ENCODE data around the gene TSNAXIP1.
"Not testable (repeated sequence)": the region's sequence is repeated elsewhere in the genome, so short reads cannot be mapped to it uniquely, and the experiment has no call there.

TSNAXIP1 gene

DNA sequence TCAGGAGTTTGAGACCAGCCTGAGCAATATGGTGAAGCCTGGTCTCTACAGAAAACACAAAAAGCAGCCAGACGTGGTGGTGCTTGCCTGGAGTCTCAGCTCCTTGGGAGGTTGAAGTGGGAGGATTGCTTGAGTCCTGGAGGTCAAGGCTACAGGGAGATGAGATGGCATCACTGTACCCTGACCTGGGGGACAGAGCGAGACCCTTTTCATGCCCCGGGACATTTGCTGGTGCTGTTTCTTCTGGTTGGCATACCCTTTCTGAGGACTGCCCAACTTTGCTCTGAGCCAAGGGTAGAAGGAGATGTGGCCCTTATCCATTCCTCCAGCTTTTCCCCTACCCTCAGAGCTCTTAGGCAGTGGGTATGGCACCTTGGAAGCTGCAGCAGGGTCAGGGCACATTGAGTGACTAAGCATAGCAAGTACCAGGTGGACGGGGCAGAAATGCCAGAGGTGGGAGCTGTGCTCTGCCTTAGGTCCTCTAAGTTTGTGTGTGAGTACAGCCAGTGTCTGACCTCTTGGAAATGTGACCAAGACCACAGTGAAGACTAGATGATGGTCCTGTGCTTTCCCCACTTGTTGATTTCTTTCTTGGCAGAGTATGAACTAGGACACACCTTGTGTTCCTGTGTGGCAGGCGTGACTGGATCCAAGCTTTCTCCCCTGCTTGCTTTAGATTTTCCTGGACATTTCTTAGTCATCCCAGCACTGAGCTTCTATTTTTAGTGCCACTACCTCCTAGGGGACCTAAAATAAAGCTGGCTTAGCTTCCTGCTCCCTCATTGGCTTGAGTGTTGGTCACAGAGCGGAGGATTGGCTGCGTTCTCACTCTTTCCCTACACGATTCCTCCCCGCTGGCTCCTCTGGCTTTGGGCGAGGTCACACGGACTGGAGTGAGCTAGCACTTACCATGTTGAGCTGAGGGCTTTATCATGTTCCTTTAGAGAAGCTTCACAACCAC lies 56.2 kb downstream of the TSNAXIP1 start:
- Histone ChIP-seq H3K4me1 (ENCODE audit: control insufficient read depth, insufficient read depth, low read length) (peaks cover 11% of the 10 kb centered on the region), H3K27me3 (ENCODE audit: control insufficient read depth, insufficient read depth, low read length) (no peaks in the 10 kb centered on the region), H3K27ac (ENCODE audit: low read depth, low read length) (no peak overlapping the region), H3K9me3 (ENCODE audit: control insufficient read depth, insufficient read depth, low read depth, low read length) (no peaks in the 10 kb centered on the region), H3K4me3 (ENCODE audit: low read depth, low read length) (no peak overlapping the region), H3K9ac (ENCODE audit: low read length) (no peak overlapping the region), H3K36me3 (ENCODE audit: control insufficient read depth, insufficient read depth, low read length) (peaks cover 66% of the 10 kb centered on the region)

DNA sequence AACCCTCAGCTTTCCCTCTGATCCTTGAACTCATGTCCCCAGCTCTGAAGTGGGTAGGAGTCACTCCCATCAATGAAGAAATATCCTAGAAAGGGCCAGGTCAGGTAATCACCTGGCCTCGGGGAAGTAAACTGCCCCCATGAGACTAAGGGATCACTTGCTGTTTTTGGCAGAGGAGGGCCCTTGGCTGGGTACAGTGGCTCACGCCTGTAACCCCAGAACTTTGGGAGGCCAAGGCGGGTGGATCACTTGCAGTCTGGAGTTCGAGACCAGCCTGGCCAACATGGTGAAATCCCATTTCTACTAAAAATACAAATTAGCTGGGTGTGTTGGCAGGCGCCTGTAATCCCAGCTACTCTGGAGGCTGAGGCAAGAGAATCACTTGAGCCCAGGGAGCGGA lies 57.4 kb downstream of the TSNAXIP1 start:
- not testable (repeated sequence) for H3K9me3 ChIP-seq (ENCODE audit: control insufficient read depth, insufficient read depth, low read depth, low read length); H3K4me3 ChIP-seq (ENCODE audit: low read depth, low read length); H3K27me3 ChIP-seq (ENCODE audit: control insufficient read depth, insufficient read depth, low read length); H3K4me1 ChIP-seq (ENCODE audit: control insufficient read depth, insufficient read depth, low read length); H3K27ac ChIP-seq (ENCODE audit: low read depth, low read length); H3K9ac ChIP-seq (ENCODE audit: low read length)
- peaks cover 78% of the 10 kb centered on the region for H3K36me3 ChIP-seq (ENCODE audit: control insufficient read depth, insufficient read depth, low read length)

DNA sequence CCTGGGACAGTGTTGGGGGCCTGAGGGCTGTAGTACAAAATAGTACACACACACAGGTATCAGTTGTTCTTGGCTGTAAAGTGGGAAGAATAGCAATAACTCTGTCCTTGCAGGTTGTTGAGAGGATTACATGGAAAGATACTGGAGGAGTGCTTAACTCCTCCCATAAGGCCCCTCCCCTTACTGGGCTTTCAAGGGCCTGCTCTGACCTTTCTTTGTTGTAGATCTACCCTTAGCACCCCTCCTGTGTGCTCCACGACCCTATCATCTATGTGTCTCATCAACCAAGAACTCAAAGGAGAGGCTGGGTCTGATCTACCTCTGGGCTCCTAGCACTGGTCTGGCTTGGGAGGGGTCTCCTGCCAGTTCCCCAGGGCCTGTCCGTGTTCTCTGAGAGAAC lies 57.9 kb downstream of the TSNAXIP1 start:
- no peak overlapping the region for H3K9ac ChIP-seq (ENCODE audit: low read length)
- H3K27me3 ChIP-seq (ENCODE audit: control insufficient read depth, insufficient read depth, low read length) = no peaks in the 10 kb centered on the region
- H3K36me3 ChIP-seq (ENCODE audit: control insufficient read depth, insufficient read depth, low read length) = peaks cover 82% of the 10 kb centered on the region
- H3K9me3 ChIP-seq (ENCODE audit: control insufficient read depth, insufficient read depth, low read depth, low read length) = no peaks in the 10 kb centered on the region
- peaks cover 5% of the 10 kb centered on the region; the same call in 1 of the 2 replicates for H3K4me1 ChIP-seq (ENCODE audit: control insufficient read depth, insufficient read depth, low read length)
- H3K27ac ChIP-seq (ENCODE audit: low read depth, low read length) = no peak overlapping the region
- H3K4me3 ChIP-seq (ENCODE audit: low read depth, low read length) = no peak overlapping the region

GRCh38 chr16:67865318-67865717 lies 58.6 kb downstream of the TSNAXIP1 start:
- Histone ChIP-seq H3K27me3 (ENCODE audit: control insufficient read depth, insufficient read depth, low read length) (no peaks in the 10 kb centered on the region), H3K36me3 (ENCODE audit: control insufficient read depth, insufficient read depth, low read length) (peaks cover 86% of the 10 kb centered on the region), H3K9ac (ENCODE audit: low read length) (no peak overlapping the region), H3K9me3 (ENCODE audit: control insufficient read depth, insufficient read depth, low read depth, low read length) (no peaks in the 10 kb centered on the region), H3K4me1 (ENCODE audit: control insufficient read depth, insufficient read depth, low read length) (peaks cover 5% of the 10 kb centered on the region; the same call in 1 of the 2 replicates), H3K27ac (ENCODE audit: low read depth, low read length) (no peak overlapping the region), H3K4me3 (ENCODE audit: low read depth, low read length) (no peak overlapping the region)

DNA sequence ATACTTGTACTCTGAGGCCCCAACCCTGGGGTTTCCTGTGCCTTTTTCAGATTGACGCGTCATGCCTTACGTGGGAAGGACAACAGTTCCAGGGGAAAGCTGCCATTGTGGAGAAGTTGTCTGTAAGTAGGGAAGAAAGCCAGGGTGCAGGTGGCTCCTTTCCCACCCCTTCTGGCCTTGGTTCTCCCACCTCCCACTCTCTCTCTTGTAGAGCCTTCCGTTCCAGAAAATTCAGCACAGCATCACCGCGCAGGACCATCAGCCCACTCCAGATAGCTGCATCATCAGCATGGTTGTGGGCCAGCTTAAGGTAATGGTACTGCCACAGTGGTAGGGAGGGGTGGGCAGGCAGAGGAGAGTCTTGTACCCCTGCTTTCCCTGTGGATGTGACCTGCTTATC lies 61.6 kb downstream of the TSNAXIP1 start:
- no peak overlapping the region for H3K9ac ChIP-seq (ENCODE audit: low read length)
- peaks cover 5% of the 10 kb centered on the region; the same call in 1 of the 2 replicates for H3K4me1 ChIP-seq (ENCODE audit: control insufficient read depth, insufficient read depth, low read length)
- H3K36me3 ChIP-seq (ENCODE audit: control insufficient read depth, insufficient read depth, low read length) = peaks cover 76% of the 10 kb centered on the region
- no peak overlapping the region for H3K4me3 ChIP-seq (ENCODE audit: low read depth, low read length)
- H3K27ac ChIP-seq (ENCODE audit: low read depth, low read length) = no peak overlapping the region
- H3K27me3 ChIP-seq (ENCODE audit: control insufficient read depth, insufficient read depth, low read length) = no peaks in the 10 kb centered on the region
- H3K9me3 ChIP-seq (ENCODE audit: control insufficient read depth, insufficient read depth, low read depth, low read length) = no peaks in the 10 kb centered on the region

DNA sequence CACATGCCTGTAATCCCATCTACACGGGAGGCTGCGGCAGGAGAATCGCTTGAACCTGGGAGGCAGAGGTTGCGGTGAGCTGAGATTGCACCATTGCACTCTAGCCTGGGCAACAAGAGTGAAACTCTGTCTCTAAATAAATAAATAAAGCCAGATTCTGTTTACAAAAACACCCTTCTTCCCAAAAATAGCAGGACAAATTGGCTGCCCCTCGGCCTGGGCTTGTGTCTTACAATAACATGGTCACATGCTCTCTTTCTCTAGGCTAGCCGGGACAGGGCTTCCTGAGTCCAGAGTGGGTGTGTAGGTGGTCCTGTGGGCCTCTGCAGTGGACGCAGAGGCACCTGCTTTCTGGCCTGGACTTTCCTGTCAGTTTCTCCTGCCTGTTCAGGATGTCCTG lies 63.0 kb downstream of the TSNAXIP1 start:
- H3K9me3 ChIP-seq (ENCODE audit: control insufficient read depth, insufficient read depth, low read depth, low read length) = no peaks in the 10 kb centered on the region
- H3K4me3 ChIP-seq (ENCODE audit: low read depth, low read length) = no peak overlapping the region
- H3K27ac ChIP-seq (ENCODE audit: low read depth, low read length) = no peak overlapping the region
- H3K4me1 ChIP-seq (ENCODE audit: control insufficient read depth, insufficient read depth, low read length) = peaks cover 13% of the 10 kb centered on the region; the same call in 1 of the 2 replicates
- H3K9ac ChIP-seq (ENCODE audit: low read length) = no peak overlapping the region
- H3K27me3 ChIP-seq (ENCODE audit: control insufficient read depth, insufficient read depth, low read length) = no peaks in the 10 kb centered on the region
- H3K36me3 ChIP-seq (ENCODE audit: control insufficient read depth, insufficient read depth, low read length) = peaks cover 74% of the 10 kb centered on the region

DNA sequence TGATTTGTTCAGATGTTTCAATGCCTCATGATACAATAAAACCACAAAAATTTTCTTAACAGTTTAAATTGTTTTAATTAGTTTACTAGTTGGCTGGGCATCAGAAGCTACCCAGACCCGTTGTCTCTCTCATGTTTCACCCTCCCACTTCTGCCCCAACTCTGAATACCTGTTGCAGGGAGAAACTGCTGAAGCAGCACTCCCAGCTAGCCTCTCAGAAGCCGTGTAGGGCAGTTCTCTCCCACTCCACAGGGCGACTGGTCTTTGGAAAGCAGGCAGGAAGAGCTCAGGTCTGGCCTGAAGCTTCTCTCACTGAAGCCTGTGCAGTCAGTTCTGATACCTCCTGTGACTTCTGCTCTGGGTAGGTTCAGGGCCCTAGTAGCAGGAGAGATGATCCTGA lies 64.6 kb downstream of the TSNAXIP1 start:
- Histone ChIP-seq H3K9me3 (ENCODE audit: control insufficient read depth, insufficient read depth, low read depth, low read length) (no peaks in the 10 kb centered on the region), H3K27me3 (ENCODE audit: control insufficient read depth, insufficient read depth, low read length) (no peaks in the 10 kb centered on the region), H3K27ac (ENCODE audit: low read depth, low read length) (no peak overlapping the region), H3K4me3 (ENCODE audit: low read depth, low read length) (no peak overlapping the region), H3K4me1 (ENCODE audit: control insufficient read depth, insufficient read depth, low read length) (peaks cover 13% of the 10 kb centered on the region; the same call in 1 of the 2 replicates), H3K36me3 (ENCODE audit: control insufficient read depth, insufficient read depth, low read length) (peaks cover 66% of the 10 kb centered on the region), H3K9ac (ENCODE audit: low read length) (no peak overlapping the region)

- H3K4me1 ChIP-seq (ENCODE audit: control insufficient read depth, insufficient read depth, low read length) = peaks cover 13% of the 10 kb centered on the region; the same call in 1 of the 2 replicates
- H3K36me3 ChIP-seq (ENCODE audit: control insufficient read depth, insufficient read depth, low read length) = peaks cover 66% of the 10 kb centered on the region
- no peaks in the 10 kb centered on the region for H3K9me3 ChIP-seq (ENCODE audit: control insufficient read depth, insufficient read depth, low read depth, low read length)
- peak overlapping the region; percentile 97 for H3K4me3 ChIP-seq (ENCODE audit: low read depth, low read length)
- H3K9ac ChIP-seq (ENCODE audit: low read length) = no peak overlapping the region
- H3K27ac ChIP-seq (ENCODE audit: low read depth, low read length) = 0 out of 2 replicates have a peak overlapping the region, but pooled peaks have one; percentile 91
- H3K27me3 ChIP-seq (ENCODE audit: control insufficient read depth, insufficient read depth, low read length) = no peaks in the 10 kb centered on the region
These were observed 65.5 kb downstream of the TSNAXIP1 start for GRCh38 chr16:67872131-67872630.

DNA sequence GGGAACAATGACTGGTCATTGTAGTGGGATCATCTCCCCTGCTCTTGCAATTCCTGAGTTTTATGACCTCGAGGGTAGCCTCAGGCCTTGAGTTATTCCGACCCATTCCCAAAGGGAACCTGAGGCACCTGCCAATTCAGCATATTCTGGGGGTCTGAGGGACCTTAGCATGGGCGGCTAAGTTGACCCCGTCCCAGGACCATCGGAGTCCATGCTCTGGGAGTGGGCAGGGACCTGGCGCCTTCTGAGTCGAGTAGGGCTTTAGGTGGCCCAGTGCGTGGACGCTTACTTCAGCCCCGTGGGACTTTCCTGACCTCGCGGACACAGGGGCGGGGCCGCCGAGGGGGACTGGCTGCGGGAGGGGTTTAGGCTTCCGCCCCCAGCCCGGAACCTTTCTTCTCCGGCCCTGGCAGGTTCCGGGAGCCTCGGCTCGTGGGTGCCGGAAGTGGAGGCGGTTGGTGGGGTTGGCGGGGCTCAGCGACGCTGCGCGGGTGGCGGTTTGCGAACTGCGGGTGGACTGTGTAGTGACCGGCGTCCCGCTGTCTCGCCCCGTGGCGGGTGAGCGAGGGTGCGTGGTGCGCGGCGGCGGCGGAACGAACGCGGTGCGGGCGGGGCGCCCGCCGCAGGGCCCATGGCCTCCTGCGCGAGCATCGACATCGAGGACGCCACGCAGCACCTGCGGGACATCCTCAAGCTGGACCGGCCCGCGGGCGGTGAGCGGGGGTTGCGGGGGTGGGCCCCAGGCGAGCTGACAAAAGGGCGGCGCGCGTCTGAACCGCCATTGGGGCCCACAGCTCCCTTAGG lies 66.1 kb downstream of the TSNAXIP1 start, which contains the start of gene EDC4:
EDC4 (plus strand) TSS at position 422 of the 804 bp plus-strand sequence; CDS start at position 632, 210 bp downstream.
- peak within 1 kb of the TSS; percentile 91 for H3K27ac ChIP-seq (ENCODE audit: low read depth, low read length)
- no peaks in the 10 kb centered on the region for H3K27me3 ChIP-seq (ENCODE audit: control insufficient read depth, insufficient read depth, low read length)
- H3K9ac ChIP-seq (ENCODE audit: low read length) = peak within 1 kb of the TSS; percentile 94
- H3K4me1 ChIP-seq (ENCODE audit: control insufficient read depth, insufficient read depth, low read length) = peaks cover 13% of the 10 kb centered on the region; the same call in 1 of the 2 replicates
- H3K9me3 ChIP-seq (ENCODE audit: control insufficient read depth, insufficient read depth, low read depth, low read length) = no peaks in the 10 kb centered on the region
- H3K4me3 ChIP-seq (ENCODE audit: low read depth, low read length) = peak within 1 kb of the TSS; percentile 97
- peaks cover 66% of the 10 kb centered on the region for H3K36me3 ChIP-seq (ENCODE audit: control insufficient read depth, insufficient read depth, low read length)

DNA sequence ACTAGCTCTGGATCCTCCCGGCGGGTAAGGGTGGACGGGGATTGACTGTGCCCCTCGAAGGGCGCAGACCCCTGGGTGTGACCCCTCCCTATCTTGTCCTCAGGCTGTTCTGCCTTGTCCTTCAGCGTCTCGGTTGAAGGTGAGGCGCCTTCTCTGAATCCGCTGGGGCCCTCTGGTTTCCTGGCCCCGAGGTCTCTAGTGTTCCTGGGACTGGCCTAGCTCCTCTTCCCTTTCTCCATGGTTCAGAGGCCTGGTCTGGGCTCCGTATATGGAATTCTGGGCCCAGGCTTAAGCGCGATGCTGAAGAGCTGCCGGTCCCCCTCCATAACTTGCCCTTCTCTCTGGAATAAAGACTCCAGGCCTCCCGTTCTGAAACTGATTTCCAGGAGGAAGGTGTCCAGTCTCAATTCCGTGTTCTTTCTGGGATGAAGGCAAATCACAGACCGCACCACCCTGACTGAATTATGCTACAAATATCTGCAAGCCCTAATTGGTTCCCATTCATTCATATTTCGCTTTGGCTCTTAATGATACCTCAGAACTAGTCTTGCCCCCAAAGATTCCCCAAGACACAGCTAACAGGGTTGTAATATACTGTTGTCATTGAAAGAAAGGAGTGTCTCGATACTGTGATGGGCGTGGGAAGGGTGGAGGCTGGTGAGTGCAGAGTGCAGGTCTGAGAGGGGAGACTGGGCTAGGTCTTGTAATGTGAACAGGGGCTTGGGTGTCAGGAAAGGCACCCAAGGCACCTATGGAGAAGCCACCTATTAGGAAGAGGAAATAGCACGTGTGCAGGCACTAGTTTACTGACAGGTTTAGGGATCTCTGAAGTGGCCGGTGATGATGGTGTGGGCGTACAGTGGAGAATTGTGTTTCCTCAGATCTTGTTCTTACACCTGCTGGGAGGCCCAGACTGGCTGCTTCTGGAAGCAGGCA lies 67.0 kb downstream of the TSNAXIP1 start:
- Histone ChIP-seq H3K9me3 (ENCODE audit: control insufficient read depth, insufficient read depth, low read depth, low read length) (no peaks in the 10 kb centered on the region), H3K27me3 (ENCODE audit: control insufficient read depth, insufficient read depth, low read length) (no peaks in the 10 kb centered on the region), H3K4me3 (ENCODE audit: low read depth, low read length) (peak overlapping the region; percentile 97), H3K27ac (ENCODE audit: low read depth, low read length) (peak overlapping the region; percentile 91), H3K9ac (ENCODE audit: low read length) (peak overlapping the region; percentile 94), H3K4me1 (ENCODE audit: control insufficient read depth, insufficient read depth, low read length) (peaks cover 13% of the 10 kb centered on the region; the same call in 1 of the 2 replicates), H3K36me3 (ENCODE audit: control insufficient read depth, insufficient read depth, low read length) (peaks cover 66% of the 10 kb centered on the region)

Data from HUES6 (cell line).